Adrenal gland (tissue), 5 donors: ENCODE results near the gene CDON.

Experiments used
- POLR2A ChIP-seq, 2 donors: fragments of 450-650 bp; IDR thresholded peaks; one replicate each; pipeline ENCODE4 v1.6.1; 2017; ENCODE audit warnings: antibody characterized with exemption in 2 of 2, mild to moderate bottlenecking in 2 of 2, moderate library complexity in 1 of 2
- TF ChIP-seq, protein P1 (sequence below), 6 experiments: fragments of 450-650 bp in 4 of 6; fragments of 200-600 bp in 2 of 6; sonication (generic) in 1 of 6; IDR thresholded peaks; 1 replicate in 5 of 6; 2 replicates in 1 of 6; pipeline versions ENCODE4 v1.5.1 to v1.8.0; 2016 to 2021; ENCODE audit warnings: antibody characterized with exemption in 6 of 6, mild to moderate bottlenecking in 2 of 6, moderate library complexity in 1 of 6
- donor health status: DM: no; HTN: no; CAD: no.

DNA sequence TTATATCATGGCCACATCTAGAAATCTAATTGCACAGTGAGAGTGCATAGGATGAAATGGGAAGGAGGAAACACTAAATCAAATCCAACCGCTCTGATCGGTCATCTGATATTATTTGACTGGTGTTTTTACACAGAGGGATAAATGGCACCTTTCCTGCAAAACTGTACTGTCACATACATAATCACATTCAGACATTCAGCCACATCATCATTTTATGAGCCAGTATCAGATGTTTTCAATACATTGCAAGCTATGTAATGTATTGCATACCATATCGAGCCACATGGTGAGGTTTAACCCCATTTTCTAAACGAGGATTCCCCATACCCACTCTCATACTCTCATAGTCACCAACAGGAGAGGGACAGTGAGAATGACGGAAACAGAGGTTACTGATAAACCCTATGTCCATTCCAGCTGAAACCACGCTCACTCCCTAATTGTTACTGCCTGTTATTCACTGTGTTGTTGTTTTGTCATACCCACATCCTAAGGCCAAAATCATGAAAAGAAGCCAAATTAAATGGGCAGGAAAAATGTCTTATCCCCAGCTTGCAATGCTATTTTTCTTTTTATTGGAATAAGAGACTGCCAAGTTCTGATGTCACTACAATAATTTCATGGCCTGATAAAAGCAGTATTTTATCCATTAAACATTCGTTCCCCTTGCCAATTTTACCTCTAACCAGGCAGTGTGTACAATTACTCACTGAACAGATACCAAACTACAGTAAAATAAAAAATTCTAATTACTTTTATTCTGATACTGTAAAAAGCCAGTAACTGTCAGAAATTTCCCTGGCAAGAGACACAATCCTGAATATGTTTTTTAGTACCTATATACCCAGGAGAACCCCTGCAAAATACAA, 9.0 kb downstream of the CDON start:
- TF ChIP-seq, protein P1, sequence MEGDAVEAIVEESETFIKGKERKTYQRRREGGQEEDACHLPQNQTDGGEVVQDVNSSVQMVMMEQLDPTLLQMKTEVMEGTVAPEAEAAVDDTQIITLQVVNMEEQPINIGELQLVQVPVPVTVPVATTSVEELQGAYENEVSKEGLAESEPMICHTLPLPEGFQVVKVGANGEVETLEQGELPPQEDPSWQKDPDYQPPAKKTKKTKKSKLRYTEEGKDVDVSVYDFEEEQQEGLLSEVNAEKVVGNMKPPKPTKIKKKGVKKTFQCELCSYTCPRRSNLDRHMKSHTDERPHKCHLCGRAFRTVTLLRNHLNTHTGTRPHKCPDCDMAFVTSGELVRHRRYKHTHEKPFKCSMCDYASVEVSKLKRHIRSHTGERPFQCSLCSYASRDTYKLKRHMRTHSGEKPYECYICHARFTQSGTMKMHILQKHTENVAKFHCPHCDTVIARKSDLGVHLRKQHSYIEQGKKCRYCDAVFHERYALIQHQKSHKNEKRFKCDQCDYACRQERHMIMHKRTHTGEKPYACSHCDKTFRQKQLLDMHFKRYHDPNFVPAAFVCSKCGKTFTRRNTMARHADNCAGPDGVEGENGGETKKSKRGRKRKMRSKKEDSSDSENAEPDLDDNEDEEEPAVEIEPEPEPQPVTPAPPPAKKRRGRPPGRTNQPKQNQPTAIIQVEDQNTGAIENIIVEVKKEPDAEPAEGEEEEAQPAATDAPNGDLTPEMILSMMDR (IDR thresholded peaks at IDR 0.05): no peak
- TF ChIP-seq POLR2A (IDR thresholded peaks at IDR 0.05): no peak
